Rectal smooth muscle tissue (tissue), 1 donor: ENCODE results near the gene SYT9.
"Not testable (repeated sequence)": the region's sequence is repeated elsewhere in the genome, so short reads cannot be mapped to it uniquely, and the experiment has no call there.

Experiments used
- H3K27ac ChIP-seq: one replicate; pipeline ENCODE4 v1.7.0; 2013; ENCODE audit warnings: low read depth, low read length, inconsistent platforms
- H3K27me3 ChIP-seq: one replicate; pipeline ENCODE4 v1.7.0; 2013; ENCODE audit warnings: low read length; ENCODE audit not compliant: control insufficient read depth, insufficient read depth
- H3K36me3 ChIP-seq: one replicate; pipeline ENCODE4 v1.7.0; 2013; ENCODE audit warnings: low read length; ENCODE audit not compliant: control insufficient read depth, insufficient read depth
- H3K4me1 ChIP-seq: one replicate; pipeline ENCODE4 v1.7.0; 2013; ENCODE audit warnings: low read length; ENCODE audit not compliant: control insufficient read depth, insufficient read depth
- H3K4me3 ChIP-seq: one replicate; pipeline ENCODE4 v1.7.0; 2013; ENCODE audit warnings: low read length
- H3K9ac ChIP-seq: one replicate; pipeline ENCODE4 v1.7.0; 2013; ENCODE audit warnings: low read length

SYT9 gene

GRCh38 chr11:7509966-7510365, 258.3 kb downstream of the SYT9 start:
- Histone ChIP-seq H3K4me3 (no peak overlapping the region), H3K27ac (no peak overlapping the region), H3K9ac (no peak overlapping the region), H3K27me3 (no peaks in the 10 kb centered on the region), H3K36me3 (no peaks in the 10 kb centered on the region), H3K4me1 (peaks cover 8% of the 10 kb centered on the region)

DNA sequence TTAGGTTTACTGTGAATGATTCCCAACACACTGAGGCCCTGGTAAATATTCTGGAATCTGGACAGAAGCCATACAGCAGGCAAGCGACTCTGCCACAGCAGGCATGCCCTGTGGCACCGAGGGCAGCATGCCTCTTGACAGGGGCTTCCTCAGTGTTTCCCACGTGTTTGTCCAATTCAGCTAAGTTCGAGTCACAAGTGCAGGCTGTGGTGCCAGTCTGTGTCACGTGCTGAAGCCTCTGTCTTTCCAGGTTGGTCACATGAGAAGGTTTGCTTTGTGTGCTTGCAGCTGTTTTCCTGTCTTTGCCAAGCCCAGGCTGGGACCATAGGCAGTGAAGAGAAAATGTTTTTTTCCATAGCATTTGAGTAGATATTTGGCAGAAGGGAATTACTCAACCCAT, 259.7 kb downstream of the SYT9 start:
- Histone ChIP-seq H3K9ac (no peak overlapping the region), H3K36me3 (no peaks in the 10 kb centered on the region), H3K27ac (no peak overlapping the region), H3K4me1 (peaks cover 8% of the 10 kb centered on the region), H3K27me3 (no peaks in the 10 kb centered on the region), H3K4me3 (no peak overlapping the region)

GRCh38 chr11:7512525-7513233, 261.0 kb downstream of the SYT9 start:
- Histone ChIP-seq H3K27ac (peak overlapping the region; percentile 84), H3K4me1 (peaks cover 8% of the 10 kb centered on the region), H3K4me3 (peak overlapping the region; percentile 95), H3K27me3 (no peaks in the 10 kb centered on the region), H3K36me3 (no peaks in the 10 kb centered on the region), H3K9ac (peak overlapping the region; percentile 42)

GRCh38 chr11:7513234-7514098, 261.8 kb downstream of the SYT9 start, which contains the start of gene PPFIBP2:
Gene PPFIBP2 (plus strand): TSS chr11:7513999. CDS start chr11:7549476, 35,477 bp downstream.
- Histone ChIP-seq H3K9ac (peak within 1 kb of the TSS; percentile 42), H3K4me3 (peak within 1 kb of the TSS; percentile 95), H3K27me3 (no peaks in the 10 kb centered on the region), H3K4me1 (peaks cover 8% of the 10 kb centered on the region), H3K36me3 (no peaks in the 10 kb centered on the region), H3K27ac (peak within 1 kb of the TSS; percentile 84)

- no peaks in the 10 kb centered on the region for H3K27me3 ChIP-seq
- no peaks in the 10 kb centered on the region for H3K36me3 ChIP-seq
- peak overlapping the region; percentile 95 for H3K4me3 ChIP-seq
- peak overlapping the region; percentile 32 for H3K9ac ChIP-seq
- H3K27ac ChIP-seq: peak overlapping the region; percentile 84
- H3K4me1 ChIP-seq: peaks cover 8% of the 10 kb centered on the region
These were observed 262.4 kb downstream of the SYT9 start for GRCh38 chr11:7514099-7514591.

GRCh38 chr11:7515447-7515886, 263.8 kb downstream of the SYT9 start:
- no peak overlapping the region for H3K27ac ChIP-seq

GRCh38 chr11:7516475-7516874, 264.8 kb downstream of the SYT9 start:
- Histone ChIP-seq H3K4me1 (peaks cover 8% of the 10 kb centered on the region), H3K4me3 (no peak overlapping the region)

More at GRCh38 chr11:7515447-7515886, 263.8 kb downstream of the SYT9 start:
- H3K27me3 ChIP-seq: no peaks in the 10 kb centered on the region
- peaks cover 8% of the 10 kb centered on the region for H3K4me1 ChIP-seq
- H3K4me3 ChIP-seq: no peak overlapping the region
- H3K9ac ChIP-seq: no peak overlapping the region
- H3K36me3 ChIP-seq: no peaks in the 10 kb centered on the region

DNA sequence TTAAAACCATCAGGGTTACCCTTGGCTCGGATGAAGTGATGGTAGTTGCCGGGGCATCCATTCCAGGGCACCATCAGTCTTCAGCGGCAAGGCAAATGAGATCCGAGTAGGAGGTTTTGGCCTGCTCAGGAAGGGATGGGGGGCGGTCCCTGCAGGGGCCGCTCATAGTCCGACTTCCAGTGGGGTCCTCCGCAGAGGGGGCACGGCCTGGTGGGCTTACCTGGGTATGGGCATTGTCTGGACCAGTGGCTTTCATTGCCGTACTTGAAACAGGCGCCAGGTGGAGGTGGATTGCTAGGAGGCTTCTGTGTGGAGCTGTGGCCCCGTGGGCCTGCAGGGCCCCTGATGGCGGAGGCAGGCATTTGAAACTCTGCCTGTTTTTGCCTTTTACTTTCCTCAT, 266.0 kb downstream of the SYT9 start:
- not testable (repeated sequence) for H3K36me3 ChIP-seq, H3K27ac ChIP-seq, H3K4me1 ChIP-seq, H3K9ac ChIP-seq, H3K27me3 ChIP-seq, H3K4me3 ChIP-seq

More at GRCh38 chr11:7516475-7516874, 264.8 kb downstream of the SYT9 start:
- no peak overlapping the region for H3K9ac ChIP-seq
- H3K36me3 ChIP-seq: no peaks in the 10 kb centered on the region
- no peak overlapping the region for H3K27ac ChIP-seq
- H3K27me3 ChIP-seq: no peaks in the 10 kb centered on the region
